Astrocyte of the spinal cord (primary cell): ENCODE results near the gene KLF16.

Source experiments
- DNase-seq: peaks from one replicate; pipeline ENCODE4 v3.0.0; 2011; ENCODE audit warnings: low read depth, low spot score
- H3K4me3 ChIP-seq: 2 replicates; pipeline ENCODE4 v1.5.1; 2011; ENCODE audit warnings: low read depth, mild to moderate bottlenecking, low read length, moderate library complexity
- CTCF ChIP-seq: IDR thresholded peaks from 2 replicates; pipeline ENCODE4 v1.5.1; 2012; ENCODE audit warnings: low read depth, mild to moderate bottlenecking, low read length, inconsistent platforms
- in situ Hi-C: cut with HindIII; loops from 2 replicates; pipeline ENCODE4 v1.10.0; 2017; ENCODE audit warnings: low sequenced_read_pairs

Gene KLF16

GRCh38 chr19:1862068-1862423 lies 1.3 kb downstream of the KLF16 start:
- DNase-seq: no peak
- in situ Hi-C loops: no loop called here
- TF ChIP-seq CTCF: no peak
- H3K4me3 ChIP-seq: peak overlapping the region; percentile 86

DNA sequence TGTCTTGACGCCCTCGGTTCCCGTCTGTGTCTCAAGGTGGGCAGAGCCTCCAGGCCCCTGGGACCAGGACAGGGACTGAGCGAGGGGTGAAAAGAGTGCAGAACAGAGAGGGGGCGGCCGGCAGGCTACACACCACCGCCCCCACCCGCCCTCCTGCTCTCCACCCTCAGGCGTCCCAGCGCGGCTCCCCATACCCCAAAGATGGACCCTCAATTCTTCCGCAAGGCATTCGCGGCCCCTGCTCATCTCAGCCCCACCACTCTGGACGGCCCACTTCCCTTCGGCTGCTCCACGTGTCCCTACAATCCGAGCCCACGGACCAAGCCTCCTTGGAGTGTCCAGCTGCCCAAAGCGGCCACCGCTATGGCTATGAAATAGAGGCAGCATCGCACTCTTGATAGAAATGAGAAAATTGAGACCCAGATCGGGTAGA lies 1.8 kb downstream of the KLF16 start:
- in situ Hi-C loops: no loop called here
- no peak for DNase-seq
- no peak for TF ChIP-seq CTCF
- peak overlapping the region; percentile 86 for H3K4me3 ChIP-seq

DNA sequence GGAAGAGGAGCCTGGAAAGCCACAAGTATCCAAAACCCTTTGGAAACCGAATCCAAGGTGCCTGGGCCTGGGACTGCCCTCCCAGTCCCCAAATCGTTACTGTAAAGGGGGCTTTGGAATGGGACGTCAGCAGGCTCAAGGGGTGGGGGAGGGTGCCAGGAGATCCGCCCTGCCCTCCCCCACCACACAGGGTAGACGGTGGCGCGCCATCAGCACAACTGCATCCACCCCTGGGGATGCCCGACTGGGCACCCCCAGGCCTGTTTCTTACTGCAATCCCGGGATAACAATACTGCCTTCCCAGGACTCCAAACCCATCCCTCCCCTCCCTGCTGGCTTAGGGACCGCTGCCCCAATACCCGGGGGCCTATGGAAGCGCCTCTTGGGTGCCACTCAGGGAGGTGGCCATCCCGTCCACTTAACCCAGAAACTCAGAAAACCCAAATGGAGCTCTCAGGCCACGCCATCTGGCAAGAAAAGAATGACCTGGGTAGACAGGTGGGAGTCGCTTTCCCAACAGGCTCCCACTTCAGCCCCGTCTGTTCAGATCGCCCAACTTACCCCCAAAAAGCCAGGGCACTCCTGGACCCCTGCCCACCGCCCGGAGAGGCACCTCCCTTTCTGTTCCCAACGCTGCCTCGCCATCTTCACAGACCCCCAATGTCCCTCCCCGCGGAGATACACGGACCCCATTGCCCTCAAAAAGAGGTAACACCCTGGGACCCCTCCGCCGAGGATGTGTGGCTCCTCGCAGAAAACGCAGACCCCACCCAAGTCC lies 2.4 kb downstream of the KLF16 start:
- DNase-seq: no peak
- H3K4me3 ChIP-seq: peak overlapping the region; percentile 86
- no peak for TF ChIP-seq CTCF
- in situ Hi-C loops: no loop called here

- in situ Hi-C loops: no loop called here
- H3K4me3 ChIP-seq: peak overlapping the region; percentile 86
- peak; percentile 74 for DNase-seq
These were observed 3.2 kb downstream of the KLF16 start for GRCh38 chr19:1860042-1860775.

DNA sequence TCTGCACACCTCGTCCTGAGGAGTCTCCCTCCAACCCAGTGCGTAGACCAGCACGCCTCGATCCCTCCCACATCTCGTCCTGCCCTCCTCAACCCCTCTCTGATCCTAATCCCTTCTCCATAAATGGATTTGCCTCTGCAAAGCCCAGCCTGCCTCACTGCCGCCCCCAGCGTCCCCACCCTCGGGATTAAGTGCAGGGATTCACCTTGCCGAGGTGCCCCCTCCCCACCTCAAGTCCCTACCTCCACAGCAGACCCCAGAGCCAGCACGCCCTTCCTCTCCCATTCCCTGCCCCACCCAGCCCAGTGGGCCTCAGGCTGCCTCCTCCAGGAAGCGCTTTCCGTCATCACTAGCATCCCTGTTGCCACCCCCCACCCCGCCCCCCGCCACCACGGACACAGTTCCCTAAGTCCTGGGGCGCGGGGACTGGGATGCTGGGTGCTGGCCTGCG lies 4.0 kb downstream of the KLF16 start:
- TF ChIP-seq CTCF: no peak
- in situ Hi-C loops: no loop called here
- no peak overlapping the region for H3K4me3 ChIP-seq

More at GRCh38 chr19:1860042-1860775, 3.2 kb downstream of the KLF16 start:
- no peak for TF ChIP-seq CTCF

DNA sequence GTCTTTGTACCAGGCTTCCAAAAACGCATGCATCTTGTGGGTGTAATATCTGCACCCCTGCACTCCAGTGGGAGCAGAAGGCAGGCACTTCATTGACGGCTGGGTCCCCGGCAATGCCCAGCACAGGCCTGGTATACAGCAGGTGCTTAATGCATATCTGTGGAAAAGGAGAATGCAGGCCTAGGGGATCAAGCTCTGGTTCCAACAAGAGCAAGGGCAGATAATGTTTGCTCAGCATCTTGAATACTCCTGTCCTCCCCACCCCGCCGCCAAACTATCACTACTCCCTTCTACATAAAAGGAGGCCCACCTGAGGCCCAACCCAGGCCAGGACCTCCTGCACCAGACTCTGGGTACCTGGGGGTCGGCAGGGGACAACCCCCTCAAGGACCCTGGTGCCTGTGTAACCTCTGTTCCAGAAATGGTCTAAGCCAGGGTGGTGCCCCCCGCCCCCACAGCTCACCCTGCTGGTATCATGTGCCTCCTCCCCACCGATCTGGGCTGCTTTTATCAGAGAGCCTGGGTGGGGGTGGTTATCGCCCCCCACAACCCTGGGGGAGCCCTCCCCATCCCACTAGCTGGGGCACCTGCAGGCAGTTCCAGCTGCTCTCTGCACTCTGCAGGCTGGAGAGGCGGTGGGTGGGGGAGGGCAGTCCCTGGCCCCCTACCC lies 4.8 kb downstream of the KLF16 start:
- no peak for TF ChIP-seq CTCF
- in situ Hi-C loops: no loop called here
- DNase-seq: no peak
- H3K4me3 ChIP-seq: no peak overlapping the region

More for the DNA sequence above, 4.0 kb downstream of the KLF16 start:
- DNase-seq: no peak
